Stimulated activated CD4-positive, alpha-beta T cell treated with anti-CD3 and anti-CD28 coated beads, Interleukin-12 subunit alpha, Interleukin-12 subunit beta, amount 100 ng/mL, for 4 hours (primary cell): ENCODE results near the gene NID2.

ENCODE experiments used
- DNase-seq: peaks from one replicate; pipeline ENCODE4 v3.0.0-alpha.2; 2020

NID2 gene

GRCh38 chr14:52023518-52023917 lies 45.3 kb downstream of the NID2 start:
- DNase-seq = no peak

DNA sequence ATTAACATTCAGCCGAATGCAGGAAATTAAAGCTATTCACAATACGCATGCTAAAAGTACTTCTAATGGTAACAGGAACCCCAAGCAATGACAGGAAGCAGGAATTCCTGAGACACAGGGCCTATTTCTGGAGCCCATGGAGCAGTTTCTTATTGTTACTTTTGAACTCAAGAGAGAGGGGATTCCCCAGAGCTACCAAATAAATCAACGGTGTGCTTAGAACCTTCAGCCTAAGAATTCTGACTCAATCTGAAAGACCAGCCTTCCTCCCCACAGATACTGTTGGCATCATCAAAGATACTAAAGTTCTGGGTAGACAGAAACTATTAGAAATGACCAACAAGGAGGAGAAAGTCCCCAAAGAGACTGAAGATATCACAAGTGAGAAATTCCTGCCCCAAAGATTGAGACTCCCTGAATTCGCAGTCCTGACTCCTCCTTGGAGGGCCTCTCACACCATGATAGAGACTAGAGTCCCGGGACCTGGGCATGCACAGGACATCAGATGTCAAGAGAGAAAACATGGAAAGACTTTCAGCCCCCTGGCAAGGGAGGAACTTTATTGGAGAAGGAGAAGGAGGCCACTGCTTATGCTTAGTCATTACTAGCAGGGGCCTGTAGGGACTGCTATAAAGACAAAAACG lies 46.8 kb downstream of the NID2 start:
- DNase-seq = no peak

- no peak for DNase-seq
Observed at GRCh38 chr14:52020866-52021717, 47.8 kb downstream of the NID2 start.

DNA sequence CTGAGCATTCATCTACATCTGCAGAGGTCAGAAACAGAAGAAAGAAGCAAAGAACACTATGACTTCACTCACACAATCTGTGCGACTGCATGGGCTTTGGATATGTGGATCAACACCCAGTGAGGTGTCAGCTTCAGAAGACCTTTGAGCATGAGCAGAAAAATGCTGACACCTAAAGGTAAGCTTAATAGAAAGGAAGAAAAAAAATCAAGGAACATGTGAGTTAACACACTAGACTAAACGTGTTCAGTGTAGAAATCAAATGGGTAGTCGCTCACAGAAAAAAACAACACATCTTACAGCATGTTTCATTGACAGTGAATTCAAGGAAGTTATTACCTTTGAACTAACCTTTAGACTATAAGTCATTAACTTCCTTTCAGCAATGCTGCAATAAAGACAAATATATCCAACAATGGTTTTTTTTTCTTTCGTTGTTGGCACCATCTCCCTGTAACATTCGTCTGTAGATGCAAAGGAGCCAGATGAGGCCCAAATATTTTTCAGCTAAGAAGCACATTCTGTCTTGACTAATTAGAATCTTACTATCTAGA lies 48.6 kb downstream of the NID2 start:
- no peak for DNase-seq

GRCh38 chr14:52018970-52019369 lies 49.9 kb downstream of the NID2 start:
- no peak for DNase-seq

DNA sequence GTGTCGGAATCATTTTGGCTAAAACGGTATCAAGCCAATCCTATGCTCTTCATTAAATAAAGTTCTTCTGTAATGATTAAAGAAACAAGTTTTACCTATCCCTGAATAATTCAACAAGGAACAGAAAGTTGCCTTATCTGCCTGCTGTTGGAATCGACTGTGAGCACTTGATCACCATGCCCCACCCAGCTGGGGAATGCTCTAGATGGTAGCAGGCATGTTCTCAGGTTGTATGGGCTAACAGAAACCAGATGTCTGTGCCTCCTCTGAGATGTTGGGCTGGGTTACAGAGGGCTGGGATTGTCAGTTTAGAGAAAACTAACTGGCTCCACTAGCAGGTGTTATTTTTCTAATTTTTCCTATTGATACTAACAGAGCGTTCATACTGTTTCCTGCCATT lies 50.6 kb downstream of the NID2 start:
- no peak for DNase-seq

GRCh38 chr14:52015411-52016030 lies 53.3 kb downstream of the NID2 start:
- no peak for DNase-seq

DNA sequence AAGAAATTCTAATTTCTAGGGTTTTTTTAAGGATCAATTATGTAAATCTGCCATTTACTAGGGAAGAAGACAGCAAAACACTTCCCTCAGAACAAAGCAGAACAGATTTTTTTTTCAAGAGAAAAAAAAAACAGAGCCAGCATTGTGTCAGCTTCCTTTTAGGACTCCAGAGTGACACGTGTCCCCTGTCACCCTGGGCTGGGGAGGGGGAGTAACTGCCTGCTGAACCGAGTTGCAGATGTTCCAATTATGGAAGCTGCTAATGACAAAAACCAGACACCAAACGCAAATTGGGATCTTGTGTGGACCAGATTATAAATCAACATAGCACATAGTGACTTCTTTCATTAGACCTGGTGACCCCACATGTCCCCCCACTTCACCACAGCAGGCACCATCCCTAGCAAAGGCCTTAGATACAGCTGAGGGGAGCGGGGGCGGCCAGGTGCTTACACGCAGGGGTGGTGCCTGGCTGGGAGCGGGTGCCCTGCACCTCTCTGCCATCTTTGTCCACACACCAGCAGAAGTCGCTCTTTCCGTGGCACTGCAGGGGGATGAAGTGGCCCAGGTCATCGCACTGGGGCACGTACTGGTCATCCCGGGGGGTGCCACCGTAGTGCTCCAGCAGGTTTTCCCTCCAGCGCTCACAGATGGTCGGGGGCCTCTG lies 54.1 kb downstream of the NID2 start:
- DNase-seq = no peak

GRCh38 chr14:52013984-52014600 lies 54.8 kb downstream of the NID2 start:
- DNase-seq = peak; percentile 11

DNA sequence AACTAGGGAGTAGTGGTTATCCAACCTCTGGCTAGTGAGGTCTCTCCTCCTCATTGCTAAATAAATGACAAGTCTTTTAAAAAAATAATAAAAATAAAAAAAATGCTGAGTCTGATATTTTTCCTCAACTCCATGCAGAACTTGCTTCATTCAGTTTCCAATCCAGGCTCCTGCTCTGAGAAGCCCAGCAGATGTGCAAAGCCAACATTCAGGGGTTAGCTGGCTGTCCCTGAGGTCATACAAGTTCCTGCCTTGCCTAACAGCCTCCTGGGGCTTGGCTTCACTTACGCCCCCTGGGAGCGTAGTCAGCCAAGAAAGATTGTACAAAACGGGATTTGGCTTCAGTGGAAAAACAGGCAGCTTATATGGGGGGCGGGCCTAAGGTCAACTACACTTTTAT lies 56.2 kb downstream of the NID2 start:
- no peak for DNase-seq

DNA sequence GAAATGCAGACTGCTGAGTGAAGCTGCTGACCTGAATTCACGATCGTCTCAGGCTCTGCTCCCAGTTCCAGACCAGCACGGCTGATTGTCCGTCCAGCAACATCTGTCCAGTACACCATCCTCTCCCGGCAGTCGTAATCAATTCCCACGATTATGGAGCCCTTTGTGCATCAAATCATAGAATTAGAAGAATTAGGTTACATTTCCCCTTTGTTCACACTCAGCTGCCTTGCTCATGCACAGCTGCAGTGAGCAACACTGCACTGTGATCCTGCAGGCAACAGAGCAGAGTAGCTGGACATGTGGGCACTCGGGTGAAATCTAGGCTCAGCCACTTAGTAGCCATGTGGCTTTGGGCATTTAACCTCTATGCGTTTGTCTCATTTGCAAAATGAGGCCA lies 57.3 kb downstream of the NID2 start:
- DNase-seq = no peak

GRCh38 chr14:52010173-52010693 lies 58.6 kb downstream of the NID2 start:
- no peak for DNase-seq

GRCh38 chr14:52008136-52008535 lies 60.7 kb downstream of the NID2 start:
- no peak for DNase-seq

DNA sequence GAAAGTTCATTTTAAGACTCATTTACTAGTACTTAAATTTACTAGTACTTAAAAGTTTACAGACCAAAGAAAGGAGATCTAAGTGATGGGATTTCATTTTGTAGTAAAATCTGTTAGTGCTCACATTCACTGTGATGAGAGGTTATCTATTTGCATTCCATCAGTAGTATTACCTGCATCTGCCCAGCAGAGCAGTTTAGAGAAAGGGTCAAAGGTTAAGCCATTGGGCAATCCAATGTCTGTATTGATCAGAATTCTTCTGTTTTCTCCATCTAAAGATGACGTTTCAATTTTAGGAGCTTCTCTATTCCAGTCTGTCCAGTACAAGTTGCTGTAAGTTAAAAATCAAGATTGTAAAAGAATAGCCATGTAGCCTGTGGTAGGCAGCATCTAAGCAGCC lies 61.2 kb downstream of the NID2 start:
- no peak for DNase-seq

- no peak for DNase-seq
Observed at GRCh38 chr14:52007211-52007610, 61.6 kb downstream of the NID2 start.

- DNase-seq = no peak
Observed at GRCh38 chr14:52006361-52006760, 62.5 kb downstream of the NID2 start.

- no peak for DNase-seq
Observed at GRCh38 chr14:52005625-52006024, 63.2 kb downstream of the NID2 start.

GRCh38 chr14:52003324-52003723 lies 65.5 kb downstream of the NID2 start:
- no peak for DNase-seq

GRCh38 chr14:52002542-52002941 lies 66.3 kb downstream of the NID2 start:
- DNase-seq = no peak

DNA sequence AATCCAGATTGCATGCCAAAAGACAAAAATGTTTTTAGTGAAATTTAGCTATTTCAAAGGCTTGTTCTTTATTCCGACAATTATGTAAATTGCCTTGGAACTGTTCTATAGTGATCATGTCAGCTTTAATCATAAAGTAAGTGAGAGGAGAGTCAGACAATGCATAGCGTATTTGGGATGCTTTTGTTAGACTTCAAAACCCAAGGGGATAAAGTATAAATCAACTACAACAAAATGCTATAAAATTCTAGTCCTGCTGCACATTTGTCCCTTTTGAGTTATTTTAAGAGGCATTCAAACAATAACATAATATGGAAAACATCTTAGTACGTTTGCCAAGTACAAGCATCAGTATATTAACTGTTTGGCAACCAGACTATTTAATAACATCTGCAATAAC lies 68.2 kb downstream of the NID2 start:
- DNase-seq = no peak

DNA sequence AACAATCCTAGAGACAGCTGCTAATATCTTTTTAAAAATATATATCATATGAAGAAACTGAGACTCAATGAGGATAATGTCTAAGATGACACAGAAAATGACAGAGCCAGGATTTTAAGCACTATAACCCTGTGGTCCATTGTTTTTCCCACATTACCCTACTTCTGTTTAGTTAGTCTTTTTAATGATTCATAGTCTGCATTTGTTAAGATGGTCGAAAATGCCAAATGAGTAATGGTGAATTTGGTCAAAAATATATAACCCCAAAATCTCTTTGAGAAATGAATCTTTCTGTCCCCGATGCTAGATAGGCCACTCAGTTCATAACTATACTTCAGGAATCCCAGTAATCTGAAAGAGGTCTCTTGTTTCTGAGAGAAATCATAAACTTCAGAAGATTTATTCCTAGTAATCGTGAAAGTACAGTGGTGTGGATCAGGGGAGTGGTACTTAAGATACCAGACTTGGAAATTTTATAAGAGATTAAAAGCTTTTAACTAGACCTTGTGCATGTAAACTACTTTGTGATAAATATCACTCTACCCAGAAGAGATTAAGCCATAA lies 68.8 kb downstream of the NID2 start:
- DNase-seq = no peak

- no peak for DNase-seq
Observed at GRCh38 chr14:51999084-51999483, 69.8 kb downstream of the NID2 start.
